ENCODE results near the gene NRN1.
"Not testable (repeated sequence)": the region's sequence is repeated elsewhere in the genome, so short reads cannot be mapped to it uniquely, and the experiment has no call there.

Gene NRN1

GRCh38 chr6:5981126-5982026 lies 25.3 kb downstream of the NRN1 start:
- FAIRE-seq: no peak

GRCh38 chr6:5979650-5980420 lies 26.9 kb downstream of the NRN1 start:
- no peak for FAIRE-seq

GRCh38 chr6:5976811-5977210 lies 29.9 kb downstream of the NRN1 start:
- no peak for FAIRE-seq

- FAIRE-seq: no peak
Observed at GRCh38 chr6:5968817-5969734, 37.6 kb downstream of the NRN1 start.

- FAIRE-seq: not testable (repeated sequence)
Observed at GRCh38 chr6:5968036-5968435, 38.7 kb downstream of the NRN1 start.

GRCh38 chr6:5967594-5967993 lies 39.1 kb downstream of the NRN1 start:
- FAIRE-seq: no peak

- no peak for FAIRE-seq
Observed at GRCh38 chr6:5962794-5963193, 43.9 kb downstream of the NRN1 start.

GRCh38 chr6:5961836-5962235 lies 44.9 kb downstream of the NRN1 start:
- FAIRE-seq: no peak

GRCh38 chr6:5960456-5960855 lies 46.3 kb downstream of the NRN1 start:
- FAIRE-seq: no peak

GRCh38 chr6:5958921-5959320 lies 47.8 kb downstream of the NRN1 start:
- FAIRE-seq: no peak

- FAIRE-seq: no peak
Observed at GRCh38 chr6:5956939-5957338, 49.8 kb downstream of the NRN1 start.

- FAIRE-seq: no peak
Observed at GRCh38 chr6:5950361-5950785, 56.4 kb downstream of the NRN1 start.
